H9 (cell line): ENCODE measurements around the gene ZNF512. TPM values are rescaled to one million over a fixed set of nuclear protein-coding genes. Genes with fewer than 3 reads are reported as not detected.

Source experiments
- DNase-seq: peaks from one replicate; pipeline ENCODE4 v3.0.0-alpha.2; 2017
- H2AFZ ChIP-seq: one replicate; pipeline ENCODE4 v1.6.1; 2013; ENCODE audit warnings: mild to moderate bottlenecking, low read length, control low read depth, moderate library complexity
- H2AK5ac ChIP-seq: 2 replicates; pipeline ENCODE4 v1.6.1; 2013; ENCODE audit warnings: low read length, control low read depth, mixed read lengths; ENCODE audit not compliant: insufficient read length
- H2BK120ac ChIP-seq: one replicate; pipeline ENCODE4 v1.6.1; 2013; ENCODE audit warnings: low read depth, mild to moderate bottlenecking, low read length, control low read depth, inconsistent platforms; ENCODE audit not compliant: poor library complexity, severe bottlenecking
- H2BK12ac ChIP-seq: 2 replicates; pipeline ENCODE4 v1.6.1; 2013; ENCODE audit warnings: low read length, control low read depth, mixed read lengths, low read depth; ENCODE audit not compliant: insufficient read length
- H2BK15ac ChIP-seq: 2 replicates; pipeline ENCODE4 v1.6.1; 2013; ENCODE audit warnings: low read depth, low read length, control low read depth
- H2BK20ac ChIP-seq: one replicate; pipeline ENCODE4 v1.6.1; 2013; ENCODE audit warnings: low read depth, mild to moderate bottlenecking, low read length, control low read depth, inconsistent platforms; ENCODE audit not compliant: poor library complexity, severe bottlenecking
- H2BK5ac ChIP-seq: 2 replicates; pipeline ENCODE4 v1.6.1; 2013; ENCODE audit warnings: low read length, control low read depth, mixed read lengths; ENCODE audit not compliant: insufficient read length
- H3K14ac ChIP-seq: 2 replicates; pipeline ENCODE4 v1.6.1; 2013; ENCODE audit warnings: low read length, control low read depth; ENCODE audit not compliant: insufficient read depth
- H3K18ac ChIP-seq: 2 replicates; pipeline ENCODE4 v1.6.1; 2013; ENCODE audit warnings: low read depth, mild to moderate bottlenecking, mixed read lengths, low read length, control low read depth; ENCODE audit not compliant: insufficient read length
- H3K23ac ChIP-seq: 2 replicates; pipeline ENCODE4 v1.6.1; 2013; ENCODE audit warnings: low read length, control low read depth, mixed read lengths, low read depth; ENCODE audit not compliant: insufficient read length
- H3K23me2 ChIP-seq: 2 replicates; pipeline ENCODE4 v1.6.1; 2013; ENCODE audit warnings: low read depth, mild to moderate bottlenecking, mixed read lengths, low read length, control low read depth; ENCODE audit not compliant: insufficient read length, poor library complexity, severe bottlenecking
- H3K27ac ChIP-seq: 2 replicates; pipeline ENCODE4 v1.5.1; 2013; ENCODE audit warnings: low read length, control low read depth, mixed read lengths, low read depth; ENCODE audit not compliant: insufficient read length
- H3K27me3 ChIP-seq: 2 replicates; pipeline ENCODE4 v1.6.1; 2013; ENCODE audit warnings: low read length, control low read depth, inconsistent platforms; ENCODE audit not compliant: insufficient read depth
- H3K4ac ChIP-seq: 2 replicates; pipeline ENCODE4 v1.6.1; 2013; ENCODE audit warnings: low read depth, mild to moderate bottlenecking, control low read depth, inconsistent platforms, low read length, moderate library complexity
- H3K4me1 ChIP-seq: 2 replicates; pipeline ENCODE4 v1.6.1; 2013; ENCODE audit warnings: low read length, control low read depth, inconsistent platforms; ENCODE audit not compliant: insufficient read depth
- H3K4me2 ChIP-seq: 2 replicates; pipeline ENCODE4 v1.6.1; 2013; ENCODE audit warnings: low read length, control low read depth, mixed read lengths; ENCODE audit not compliant: insufficient read length, insufficient read depth
- H3K56ac ChIP-seq: 2 replicates; pipeline ENCODE4 v1.6.1; 2013; ENCODE audit warnings: low read depth, mild to moderate bottlenecking, mixed read lengths, low read length, control low read depth; ENCODE audit not compliant: insufficient read length
- H3K79me1 ChIP-seq: 2 replicates; pipeline ENCODE4 v1.6.1; 2013; ENCODE audit warnings: low read depth, mild to moderate bottlenecking, moderate library complexity, low read length, control low read depth, inconsistent platforms; ENCODE audit not compliant: insufficient read depth, poor library complexity, severe bottlenecking
- H3K79me2 ChIP-seq: 2 replicates; pipeline ENCODE4 v1.6.1; 2013; ENCODE audit warnings: low read length, control low read depth, inconsistent platforms; ENCODE audit not compliant: insufficient read depth
- H3K9ac ChIP-seq: 2 replicates; pipeline ENCODE4 v1.6.1; 2013; ENCODE audit warnings: low read length, control low read depth, mixed read lengths; ENCODE audit not compliant: insufficient read length; ENCODE audit errors: extremely low read depth
- H3K9me3 ChIP-seq: one replicate; pipeline ENCODE4 v1.6.1; 2013; ENCODE audit warnings: low read depth, low read length, inconsistent platforms; ENCODE audit not compliant: control insufficient read depth
- H3T11ph ChIP-seq: one replicate; pipeline ENCODE4 v1.6.1; 2013; ENCODE audit warnings: mild to moderate bottlenecking, low read length, control low read depth, inconsistent platforms
- H4K20me1 ChIP-seq: one replicate; pipeline ENCODE4 v1.6.1; 2013; ENCODE audit not compliant: control insufficient read depth, insufficient read length, insufficient read depth
- H4K5ac ChIP-seq: 2 replicates; pipeline ENCODE4 v1.6.1; 2013; ENCODE audit warnings: low read depth, mild to moderate bottlenecking, mixed read lengths, low read length, control low read depth; ENCODE audit not compliant: insufficient read length
- H4K8ac ChIP-seq: replicated peaks from 2 replicates; pipeline ENCODE4 v1.6.1; 2013; ENCODE audit warnings: low read length, control low read depth, mixed read lengths, low read depth; ENCODE audit not compliant: insufficient read length
- H4K91ac ChIP-seq: 2 replicates; pipeline ENCODE4 v1.6.1; 2013; ENCODE audit warnings: low read depth, mild to moderate bottlenecking, moderate library complexity, mixed read lengths, low read length, control low read depth; ENCODE audit not compliant: insufficient read length
- H3K27ac Mint-ChIP-seq, 3 experiments: 2 replicates in 2 of 3; 3 replicates in 1 of 3; pipeline ENCODE4 v1.8.0; 2020 to 2021; ENCODE audit warnings: mixed read lengths in 3 of 3, mild to moderate bottlenecking in 1 of 3, moderate library complexity in 1 of 3
- H3K27me3 Mint-ChIP-seq: 2 replicates; pipeline ENCODE4 v1.8.0; 2021; ENCODE audit warnings: low read depth, mild to moderate bottlenecking, moderate library complexity, mixed read lengths
- H3K36me3 Mint-ChIP-seq, 3 experiments: 2 replicates in 2 of 3; 3 replicates in 1 of 3; pipeline ENCODE4 v1.8.0; 2020 to 2021; ENCODE audit warnings: low read depth in 3 of 3, mixed read lengths in 3 of 3; ENCODE audit not compliant: insufficient read depth in 1 of 3
- H3K4me1 Mint-ChIP-seq, 2 experiments: 2 replicates each; pipeline ENCODE4 v1.8.0; 2020; ENCODE audit warnings: mixed read lengths in 2 of 2
- H3K4me3 Mint-ChIP-seq, 2 experiments: 2 replicates in 1 of 2; 3 replicates in 1 of 2; pipeline ENCODE4 v1.8.0; 2020 to 2021; ENCODE audit warnings: mild to moderate bottlenecking in 2 of 2, mixed read lengths in 2 of 2, moderate library complexity in 1 of 2
- H3K9me3 Mint-ChIP-seq, 2 experiments: 2 replicates in 1 of 2; 3 replicates in 1 of 2; pipeline ENCODE4 v1.8.0; 2020; ENCODE audit warnings: mild to moderate bottlenecking in 2 of 2, mixed read lengths in 2 of 2, moderate library complexity in 1 of 2
- WGBS: extraction: QIAGEN DNeasy Blood & Tissue Kit; methylation state at CpG from one replicate; pipeline ENCODE4 v1.1.7; 2013; ENCODE audit warnings: missing lambda C conversion rate, low lambda C conversion rate, mixed read lengths; ENCODE audit not compliant: insufficient read length; ENCODE audit errors: extremely low coverage; 5-methylcytosine and 5-hydroxymethylcytosine counted together
- total RNA-seq: library from RNA; stranded (reverse); gene quantifications from 2 replicates; pipeline ENCODE4 v1.2.1, GENCODE V29; 2021
- TF ChIP-seq, protein P1 (sequence below): fragments of 200-600 bp; sonication (generic); conservative IDR thresholded peaks from 3 replicates; pipeline ENCODE4 v1.8.0; 2021; ENCODE audit warnings: antibody characterized with exemption, mild to moderate bottlenecking

ZNF512 gene
- total RNA-seq, 1 experiment from 2014 or later, result 38.2 TPM

DNA sequence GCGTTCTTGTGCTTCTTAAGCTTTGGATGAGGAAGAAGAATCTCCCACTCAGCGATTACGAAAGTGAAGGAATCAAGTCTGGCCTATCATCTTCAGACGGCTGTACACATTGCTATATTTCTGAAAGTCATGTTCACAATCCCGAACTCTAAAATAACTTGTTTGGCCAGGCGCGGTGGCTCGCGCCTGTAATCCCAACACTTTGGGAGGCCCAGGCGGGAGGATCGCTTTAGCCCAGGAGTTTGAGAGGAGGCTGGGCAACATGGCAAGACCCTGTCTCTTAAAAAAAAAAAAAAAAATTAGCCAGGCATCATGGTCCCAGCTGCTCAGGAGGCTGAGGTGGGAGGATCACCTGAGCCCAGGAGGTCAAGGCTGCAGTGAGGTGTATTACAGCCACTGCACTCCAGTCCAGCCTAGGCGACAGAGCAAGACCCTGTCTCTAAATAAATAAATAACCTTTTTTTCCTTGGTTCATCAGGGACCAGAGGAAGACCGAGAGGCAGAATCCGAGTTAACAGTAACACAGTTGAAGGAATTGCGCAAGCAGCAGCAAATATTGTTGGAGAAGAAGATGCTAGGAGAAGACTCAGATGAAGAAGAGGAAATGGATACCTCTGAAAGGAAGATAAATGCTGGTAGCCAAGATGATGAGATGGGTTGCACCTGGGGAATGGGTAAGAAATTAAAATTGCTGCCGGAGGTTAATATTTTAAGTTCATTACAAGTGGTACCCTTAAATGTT, 82.0 kb downstream of the ZNF512 start:
- no peak overlapping the region for H3K14ac ChIP-seq
- no peak overlapping the region for H2BK5ac ChIP-seq
- Mint-ChIP-seq H3K27ac (no peak overlapping the region), H3K27me3 (no peaks in the 10 kb centered on the region), H3K4me3 (peak overlapping the region; percentile 97 to 98), H3K36me3 (peaks cover 18 to 54% (median 46%) of the 10 kb centered on the region in 3 experiments; a peak in 6 of 7 replicates), H3K9me3 (no peaks in the 10 kb centered on the region), H3K4me1 (peaks cover 9 to 18% of the 10 kb centered on the region in 2 experiments)
- no peak overlapping the region for H2BK12ac ChIP-seq
- H4K8ac ChIP-seq, result no peak overlapping the region
- peak overlapping the region; percentile 66 for H3K9ac ChIP-seq
- H3K27ac ChIP-seq, result no peak overlapping the region
- TF ChIP-seq, protein P1, sequence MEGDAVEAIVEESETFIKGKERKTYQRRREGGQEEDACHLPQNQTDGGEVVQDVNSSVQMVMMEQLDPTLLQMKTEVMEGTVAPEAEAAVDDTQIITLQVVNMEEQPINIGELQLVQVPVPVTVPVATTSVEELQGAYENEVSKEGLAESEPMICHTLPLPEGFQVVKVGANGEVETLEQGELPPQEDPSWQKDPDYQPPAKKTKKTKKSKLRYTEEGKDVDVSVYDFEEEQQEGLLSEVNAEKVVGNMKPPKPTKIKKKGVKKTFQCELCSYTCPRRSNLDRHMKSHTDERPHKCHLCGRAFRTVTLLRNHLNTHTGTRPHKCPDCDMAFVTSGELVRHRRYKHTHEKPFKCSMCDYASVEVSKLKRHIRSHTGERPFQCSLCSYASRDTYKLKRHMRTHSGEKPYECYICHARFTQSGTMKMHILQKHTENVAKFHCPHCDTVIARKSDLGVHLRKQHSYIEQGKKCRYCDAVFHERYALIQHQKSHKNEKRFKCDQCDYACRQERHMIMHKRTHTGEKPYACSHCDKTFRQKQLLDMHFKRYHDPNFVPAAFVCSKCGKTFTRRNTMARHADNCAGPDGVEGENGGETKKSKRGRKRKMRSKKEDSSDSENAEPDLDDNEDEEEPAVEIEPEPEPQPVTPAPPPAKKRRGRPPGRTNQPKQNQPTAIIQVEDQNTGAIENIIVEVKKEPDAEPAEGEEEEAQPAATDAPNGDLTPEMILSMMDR, result no peak
- peaks cover 12% of the 10 kb centered on the region for H3K23me2 ChIP-seq
- H2AFZ ChIP-seq, result no peak overlapping the region
- no peaks in the 10 kb centered on the region; the same call in 1 of the 2 replicates for H3K4me1 ChIP-seq
- H4K20me1 ChIP-seq, result peaks cover 3% of the 10 kb centered on the region
- H2AK5ac ChIP-seq, result no peak overlapping the region
- peak overlapping the region; percentile 70 for H3K4me2 ChIP-seq
- DNase-seq, result no peak
- H2BK15ac ChIP-seq, result no peak overlapping the region
- no peak overlapping the region for H3K56ac ChIP-seq
- H3K27me3 ChIP-seq, result no peaks in the 10 kb centered on the region
- no peak overlapping the region for H2BK20ac ChIP-seq
- H4K91ac ChIP-seq, result no peak overlapping the region
- WGBS, result no CpG with 5 or more reads among the region's 16 CpGs
- peaks cover 8% of the 10 kb centered on the region for H3K79me1 ChIP-seq
- H3K4ac ChIP-seq, result no peak overlapping the region
- H2BK120ac ChIP-seq, result no peak overlapping the region
- no peaks in the 10 kb centered on the region for H3K9me3 ChIP-seq
- H3K23ac ChIP-seq, result no peak overlapping the region
- H3K79me2 ChIP-seq, result 0 out of 2 replicates have a peak, but pooled peaks cover 2% of the 10 kb centered on the region
- no peak overlapping the region for H3K18ac ChIP-seq
- peak overlapping the region; percentile 75 for H4K5ac ChIP-seq
- no peak overlapping the region for H3T11ph ChIP-seq
